Measurements from ENCODE around the gene NSMF. TPM values are rescaled to one million over a fixed set of nuclear protein-coding genes. Genes with fewer than 3 reads are reported as not detected.

Gene NSMF
- total RNA-seq, 3 donors from 2014 or later (not counting 1 experiment from before 2014, with no cell fraction given): 78.1 to 111 (median 87.8) TPM

DNA sequence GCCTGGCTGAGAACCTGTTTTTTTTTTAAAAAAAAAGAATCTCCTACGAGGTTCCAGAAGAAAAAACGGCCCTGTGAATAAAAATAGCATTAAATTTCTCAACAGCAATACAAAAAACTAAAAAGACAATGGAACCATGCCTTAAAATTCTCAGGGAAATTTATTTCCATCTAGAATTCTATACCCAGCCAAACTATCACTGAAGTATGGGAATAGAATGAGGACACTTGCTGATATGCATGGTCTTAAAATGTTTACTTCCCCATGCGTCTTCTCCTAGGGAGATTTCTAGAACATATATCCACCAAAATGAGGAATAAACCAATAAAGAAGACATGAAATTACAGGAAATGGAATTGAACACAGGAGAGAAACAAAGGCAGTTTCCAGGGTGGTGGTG, 16.5 kb upstream of the NSMF start:
- Mint-ChIP-seq H3K4me1 (peaks cover 4% of the 10 kb centered on the region in 2 donors), H3K4me3 (no peak overlapping the region), H3K27me3 (ENCODE audit: low read depth in 2 of 2) (peaks cover 0 to 7% of the 10 kb centered on the region in 2 donors), H3K27ac (no peak overlapping the region), H3K36me3 (no peaks in the 10 kb centered on the region), H3K9me3 (peaks cover 3 to 6% of the 10 kb centered on the region in 2 donors)
- ATAC-seq: no peak
- Histone ChIP-seq H3K9me3 (ENCODE audit: control insufficient read depth, insufficient read depth, low read length) (peaks cover 6% of the 10 kb centered on the region), H3K4me3 (ENCODE audit: low read length) (no peak overlapping the region), H3K4me1 (ENCODE audit: control insufficient read depth, insufficient read depth, low read length) (peaks cover 3% of the 10 kb centered on the region), H3K27ac (ENCODE audit: low read length) (no peak overlapping the region), H3K27me3 (ENCODE audit: control insufficient read depth, insufficient read depth, low read length) (no peaks in the 10 kb centered on the region), H3K36me3 (ENCODE audit: control insufficient read depth, insufficient read depth, low read length) (no peaks in the 10 kb centered on the region)
- intact Hi-C loops (cut with micrococcal nuclease): no loop called here
- no CpG with 5 or more reads among the region's 3 CpGs for WGBS (ENCODE audit: insufficient coverage)
- TF ChIP-seq, protein P1, sequence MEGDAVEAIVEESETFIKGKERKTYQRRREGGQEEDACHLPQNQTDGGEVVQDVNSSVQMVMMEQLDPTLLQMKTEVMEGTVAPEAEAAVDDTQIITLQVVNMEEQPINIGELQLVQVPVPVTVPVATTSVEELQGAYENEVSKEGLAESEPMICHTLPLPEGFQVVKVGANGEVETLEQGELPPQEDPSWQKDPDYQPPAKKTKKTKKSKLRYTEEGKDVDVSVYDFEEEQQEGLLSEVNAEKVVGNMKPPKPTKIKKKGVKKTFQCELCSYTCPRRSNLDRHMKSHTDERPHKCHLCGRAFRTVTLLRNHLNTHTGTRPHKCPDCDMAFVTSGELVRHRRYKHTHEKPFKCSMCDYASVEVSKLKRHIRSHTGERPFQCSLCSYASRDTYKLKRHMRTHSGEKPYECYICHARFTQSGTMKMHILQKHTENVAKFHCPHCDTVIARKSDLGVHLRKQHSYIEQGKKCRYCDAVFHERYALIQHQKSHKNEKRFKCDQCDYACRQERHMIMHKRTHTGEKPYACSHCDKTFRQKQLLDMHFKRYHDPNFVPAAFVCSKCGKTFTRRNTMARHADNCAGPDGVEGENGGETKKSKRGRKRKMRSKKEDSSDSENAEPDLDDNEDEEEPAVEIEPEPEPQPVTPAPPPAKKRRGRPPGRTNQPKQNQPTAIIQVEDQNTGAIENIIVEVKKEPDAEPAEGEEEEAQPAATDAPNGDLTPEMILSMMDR (IDR thresholded peaks at IDR 0.05): no peak
- DNase-seq: no peak

DNA sequence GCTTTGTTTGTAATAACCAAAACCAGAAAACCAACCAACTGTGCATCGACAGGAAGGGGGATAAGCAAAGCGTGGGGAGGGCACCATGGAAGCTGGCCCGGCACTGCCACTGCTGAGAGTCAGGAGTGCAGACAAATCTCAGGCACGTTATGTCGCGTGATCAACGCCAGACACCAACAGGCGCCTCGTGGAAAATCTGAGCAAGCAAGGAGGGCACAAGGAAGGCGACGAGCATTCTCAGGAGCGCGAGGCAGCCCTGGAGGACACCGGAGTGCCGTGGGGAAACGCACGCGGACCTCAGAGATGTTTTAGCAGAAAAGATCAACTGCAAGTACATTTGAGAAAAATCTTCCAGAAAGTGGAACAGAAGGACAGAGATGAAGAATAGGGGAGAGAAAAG, 15.1 kb upstream of the NSMF start:
- intact Hi-C loops (cut with micrococcal nuclease): no loop called here
- Histone ChIP-seq H3K9me3 (ENCODE audit: control insufficient read depth, insufficient read depth, low read length) (peaks cover 6% of the 10 kb centered on the region), H3K36me3 (ENCODE audit: control insufficient read depth, insufficient read depth, low read length) (no peaks in the 10 kb centered on the region), H3K27ac (ENCODE audit: low read length) (no peak overlapping the region), H3K4me1 (ENCODE audit: control insufficient read depth, insufficient read depth, low read length) (peaks cover 3% of the 10 kb centered on the region), H3K4me3 (ENCODE audit: low read length) (no peak overlapping the region), H3K27me3 (ENCODE audit: control insufficient read depth, insufficient read depth, low read length) (no peaks in the 10 kb centered on the region)
- ATAC-seq (no peak), DNase-seq (no peak)
- Mint-ChIP-seq H3K4me1 (peaks cover 7% of the 10 kb centered on the region in 2 donors), H3K27ac (no peak overlapping the region), H3K27me3 (ENCODE audit: low read depth in 2 of 2) (peaks cover 0 to 7% of the 10 kb centered on the region in 2 donors), H3K9me3 (peaks cover 3 to 6% of the 10 kb centered on the region in 2 donors), H3K4me3 (no peak overlapping the region), H3K36me3 (no peaks in the 10 kb centered on the region)
- TF ChIP-seq, protein P1 (IDR thresholded peaks at IDR 0.05): no peak
- WGBS (ENCODE audit: insufficient coverage): 97% methylated on average over 18 of the region's 18 CpGs

DNA sequence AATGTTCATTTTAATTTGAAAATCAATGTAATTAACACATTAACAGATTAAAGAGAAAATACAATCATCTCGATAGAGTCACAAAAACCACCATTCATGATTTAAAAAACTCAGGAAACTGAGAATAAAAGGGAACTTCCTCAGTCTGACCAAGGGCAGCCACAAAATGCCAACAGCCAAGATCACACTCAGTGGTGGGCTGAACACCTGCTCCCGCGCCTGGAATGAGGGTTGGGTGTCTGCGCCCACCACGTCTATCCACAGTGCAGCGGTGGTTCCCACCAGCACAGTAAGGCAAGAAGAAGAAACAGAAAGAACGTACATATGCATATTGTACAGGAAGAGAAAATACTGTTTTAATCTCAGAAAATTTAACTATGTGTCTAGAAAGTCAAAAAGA, 11.7 kb upstream of the NSMF start:
- no peaks in the 10 kb centered on the region for H3K36me3 Mint-ChIP-seq
- WGBS (ENCODE audit: insufficient coverage): 1% methylated on average over 6 of the region's 7 CpGs
- intact Hi-C loops (cut with micrococcal nuclease): no loop called here

More for the DNA sequence above, 11.7 kb upstream of the NSMF start:
- Histone ChIP-seq H3K9me3 (ENCODE audit: control insufficient read depth, insufficient read depth, low read length) (peaks cover 4% of the 10 kb centered on the region), H3K27ac (ENCODE audit: low read length) (no peak overlapping the region), H3K27me3 (ENCODE audit: control insufficient read depth, insufficient read depth, low read length) (no peaks in the 10 kb centered on the region), H3K4me3 (ENCODE audit: low read length) (no peak overlapping the region), H3K4me1 (ENCODE audit: control insufficient read depth, insufficient read depth, low read length) (peaks cover 3% of the 10 kb centered on the region), H3K36me3 (ENCODE audit: control insufficient read depth, insufficient read depth, low read length) (no peaks in the 10 kb centered on the region)
- ATAC-seq (peak; percentile 39 to 93 (median 61)), DNase-seq (no peak)
- no peak overlapping the region for H3K27ac Mint-ChIP-seq
- TF ChIP-seq, protein P1 (IDR thresholded peaks at IDR 0.05): no peak
- H3K9me3 Mint-ChIP-seq: peaks cover 1% of the 10 kb centered on the region in 2 donors
- peaks cover 7 to 13% of the 10 kb centered on the region in 2 donors for H3K4me1 Mint-ChIP-seq
- peaks cover 0 to 7% of the 10 kb centered on the region in 2 donors for H3K27me3 Mint-ChIP-seq (ENCODE audit: low read depth in 2 of 2)
- H3K4me3 Mint-ChIP-seq: no peak overlapping the region
